Spleen (tissue), 11 donors: ENCODE data around the gene HSPA5. TPM values are rescaled to one million over a fixed set of nuclear protein-coding genes. Genes with fewer than 3 reads are reported as not detected.
A peak's percentile ranks its signal among the peaks of the same experiment; 100 is the strongest.
"Not testable (repeated sequence)": the region's sequence is repeated elsewhere in the genome, so short reads cannot be mapped to it uniquely, and the experiment has no call there.

Experiments
- DNase-seq: peaks from one replicate; pipeline ENCODE4 v3.0.0-alpha.2; 2020
- H3K27ac ChIP-seq, 8 donors: fragments of 200-600 bp; sonication (generic) in 7 of 8; 1 replicate in 4 of 8; 2 replicates in 4 of 8; pipeline versions ENCODE4 v1.5.0 to v1.8.0; 2016 to 2021; ENCODE audit warnings: inconsistent platforms in 4 of 8, mild to moderate bottlenecking in 4 of 8, moderate library complexity in 1 of 8
- H3K27me3 ChIP-seq, 7 donors: fragments of 200-600 bp; sonication (generic) in 6 of 7; replicated peaks in 1 of 7; 1 replicate in 4 of 7; 2 replicates in 3 of 7; pipeline versions ENCODE4 v1.5.0 to v1.8.0; 2016 to 2021; ENCODE audit warnings: inconsistent platforms in 3 of 7, mild to moderate bottlenecking in 1 of 7
- H3K36me3 ChIP-seq, 6 donors: fragments of 200-600 bp; sonication (generic) in 5 of 6; 1 replicate in 4 of 6; 2 replicates in 2 of 6; pipeline versions ENCODE4 v1.5.0 to v1.8.0; 2016 to 2021; ENCODE audit warnings: inconsistent platforms in 2 of 6
- H3K4me1 ChIP-seq, 6 donors: fragments of 200-600 bp; sonication (generic) in 5 of 6; 1 replicate in 3 of 6; 2 replicates in 3 of 6; pipeline versions ENCODE4 v1.5.0 to v1.8.0; 2016 to 2021; ENCODE audit warnings: inconsistent platforms in 3 of 6
- H3K4me3 ChIP-seq, 8 donors: fragments of 200-600 bp; sonication (generic) in 7 of 8; 1 replicate in 4 of 8; 2 replicates in 4 of 8; pipeline versions ENCODE4 v1.5.0 to v1.8.0; 2016 to 2021; ENCODE audit warnings: inconsistent platforms in 4 of 8, mild to moderate bottlenecking in 4 of 8, moderate library complexity in 2 of 8
- H3K9me3 ChIP-seq, 8 donors: fragments of 200-600 bp; sonication (generic) in 7 of 8; 1 replicate in 4 of 8; 2 replicates in 4 of 8; pipeline versions ENCODE4 v1.5.0 to v1.8.0; 2016 to 2021; ENCODE audit warnings: inconsistent platforms in 4 of 8
- POLR2A ChIP-seq, 3 donors: fragments of 450-650 bp; IDR thresholded peaks; one replicate each; pipeline ENCODE4 v1.5.1; 2017; ENCODE audit warnings: antibody characterized with exemption in 3 of 3, mild to moderate bottlenecking in 1 of 3
- POLR2AphosphoS5 ChIP-seq, 3 donors: sonication (generic); formaldehyde crosslinking; IDR thresholded peaks; one replicate each; pipeline ENCODE4 v1.5.1; 2017; ENCODE audit warnings: antibody characterized with exemption in 3 of 3
- WGBS, 5 donors: extraction: QIAGEN DNeasy Blood & Tissue Kit in 3 of 5; methylation state at CpG; one replicate each; pipeline versions ENCODE4 v1.1.5 to v1.1.7; 2013 to 2018; 5-methylcytosine and 5-hydroxymethylcytosine counted together
- intact Hi-C: fragments of 100-400 bp; cut with DNase I; formaldehyde crosslinking; loops from one replicate; pipeline ENCODE4 v1.15.0; 2023; ENCODE audit warnings: low total_unique reads
- polyA plus RNA-seq, 3 donors: library from polyadenylated mRNA; stranded (reverse); fragments of 200-250 nt; gene quantifications; one replicate each; pipeline ENCODE4 v1.2.1, GENCODE V29; 2013
- total RNA-seq, 7 donors: library from RNA; depleted of rRNA in 3 of 7; stranded (reverse); fragments of >200 nt in 3 of 7; fragmentation: NEBNext Ultra II Directional in 4 of 7; extraction: Animal tissue kit (Norgen Biotek cat#: 25700) in 4 of 7; gene quantifications; one replicate each; pipeline versions ENCODE4 v1.1.0 to v1.2.1, GENCODE V29; 2016 to 2021
- TF ChIP-seq, protein P1 (sequence below), 11 experiments: fragments of 200-600 bp in 7 of 11; fragments of 450-650 bp in 4 of 11; sonication (generic) in 4 of 11; IDR thresholded peaks in 8 of 11; conservative IDR thresholded peaks in 3 of 11; 1 replicate in 7 of 11; 2 replicates in 4 of 11; pipeline versions ENCODE4 v1.4.0 to v1.8.0; 2016 to 2021; ENCODE audit warnings: antibody characterized with exemption in 11 of 11, inconsistent platforms in 4 of 11, mild to moderate bottlenecking in 1 of 11
- donor health status: healthy with polysubstance abuse.
- donor health status: DM: no; HTN: no; CAD: no; lungs with moderate emphysema.
- donor health status: DM: no; HTN: no; CAD: no.
- donor health status: Bipolar disorder and iron deficiency.
- donor health status: healthy.
- donor health status: DM: no; HTN: no; CAD: no.
- donor health status: DM: yes; HTN: yes; CAD: no.

The HSPA5 gene
- total and polyA plus RNA-seq, 10 donors: 30.0 to 190 (median 122) TPM

GRCh38 chr9:125204477-125204876 is 36.7 kb downstream of the HSPA5 start:
- TF ChIP-seq POLR2AphosphoS5 (IDR thresholded peaks at IDR 0.05) (no peak), POLR2A (IDR thresholded peaks at IDR 0.05) (no peak)
- TF ChIP-seq, protein P1, sequence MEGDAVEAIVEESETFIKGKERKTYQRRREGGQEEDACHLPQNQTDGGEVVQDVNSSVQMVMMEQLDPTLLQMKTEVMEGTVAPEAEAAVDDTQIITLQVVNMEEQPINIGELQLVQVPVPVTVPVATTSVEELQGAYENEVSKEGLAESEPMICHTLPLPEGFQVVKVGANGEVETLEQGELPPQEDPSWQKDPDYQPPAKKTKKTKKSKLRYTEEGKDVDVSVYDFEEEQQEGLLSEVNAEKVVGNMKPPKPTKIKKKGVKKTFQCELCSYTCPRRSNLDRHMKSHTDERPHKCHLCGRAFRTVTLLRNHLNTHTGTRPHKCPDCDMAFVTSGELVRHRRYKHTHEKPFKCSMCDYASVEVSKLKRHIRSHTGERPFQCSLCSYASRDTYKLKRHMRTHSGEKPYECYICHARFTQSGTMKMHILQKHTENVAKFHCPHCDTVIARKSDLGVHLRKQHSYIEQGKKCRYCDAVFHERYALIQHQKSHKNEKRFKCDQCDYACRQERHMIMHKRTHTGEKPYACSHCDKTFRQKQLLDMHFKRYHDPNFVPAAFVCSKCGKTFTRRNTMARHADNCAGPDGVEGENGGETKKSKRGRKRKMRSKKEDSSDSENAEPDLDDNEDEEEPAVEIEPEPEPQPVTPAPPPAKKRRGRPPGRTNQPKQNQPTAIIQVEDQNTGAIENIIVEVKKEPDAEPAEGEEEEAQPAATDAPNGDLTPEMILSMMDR (IDR thresholded peaks at IDR 0.05 in 8 of 11, conservative IDR thresholded peaks at IDR 0.05 in 3 of 11): no peak
- 78 to 98% (median 96%) methylated on average over 3 of the region's 3 CpGs for WGBS, 5 donors
- Histone ChIP-seq H3K36me3 (peaks cover 0 to 67% (median 35%) of the 10 kb centered on the region in 6 donors), H3K27ac (no peak overlapping the region), H3K9me3 (no peaks in the 10 kb centered on the region), H3K27me3 (no peaks in the 10 kb centered on the region), H3K4me1 (peaks cover 5 to 18% (median 12%) of the 10 kb centered on the region in 6 donors), H3K4me3 (no peak overlapping the region)
- no peak for DNase-seq
- intact Hi-C loops: no loop called here

- H3K36me3 ChIP-seq: peaks cover 0 to 53% (median 25%) of the 10 kb centered on the region in 6 donors
- no peak for DNase-seq
- TF ChIP-seq, protein P1 (IDR thresholded peaks at IDR 0.05 in 8 of 11, conservative IDR thresholded peaks at IDR 0.05 in 3 of 11): no peak
- TF ChIP-seq POLR2A (IDR thresholded peaks at IDR 0.05) (no peak), POLR2AphosphoS5 (IDR thresholded peaks at IDR 0.05) (no peak)
- no peak overlapping the region for H3K4me3 ChIP-seq
- H3K27ac ChIP-seq: no peak overlapping the region
- intact Hi-C loops: no loop called here
- no peaks in the 10 kb centered on the region for H3K27me3 ChIP-seq
- peaks cover 5 to 24% (median 15%) of the 10 kb centered on the region in 6 donors for H3K4me1 ChIP-seq
- H3K9me3 ChIP-seq: no peaks in the 10 kb centered on the region
- WGBS, 5 donors: 94 to 100% (median 97%) methylated on average over 1 of the region's 1 CpG
Observed at GRCh38 chr9:125202846-125203618, 38.1 kb downstream of the HSPA5 start.

DNA sequence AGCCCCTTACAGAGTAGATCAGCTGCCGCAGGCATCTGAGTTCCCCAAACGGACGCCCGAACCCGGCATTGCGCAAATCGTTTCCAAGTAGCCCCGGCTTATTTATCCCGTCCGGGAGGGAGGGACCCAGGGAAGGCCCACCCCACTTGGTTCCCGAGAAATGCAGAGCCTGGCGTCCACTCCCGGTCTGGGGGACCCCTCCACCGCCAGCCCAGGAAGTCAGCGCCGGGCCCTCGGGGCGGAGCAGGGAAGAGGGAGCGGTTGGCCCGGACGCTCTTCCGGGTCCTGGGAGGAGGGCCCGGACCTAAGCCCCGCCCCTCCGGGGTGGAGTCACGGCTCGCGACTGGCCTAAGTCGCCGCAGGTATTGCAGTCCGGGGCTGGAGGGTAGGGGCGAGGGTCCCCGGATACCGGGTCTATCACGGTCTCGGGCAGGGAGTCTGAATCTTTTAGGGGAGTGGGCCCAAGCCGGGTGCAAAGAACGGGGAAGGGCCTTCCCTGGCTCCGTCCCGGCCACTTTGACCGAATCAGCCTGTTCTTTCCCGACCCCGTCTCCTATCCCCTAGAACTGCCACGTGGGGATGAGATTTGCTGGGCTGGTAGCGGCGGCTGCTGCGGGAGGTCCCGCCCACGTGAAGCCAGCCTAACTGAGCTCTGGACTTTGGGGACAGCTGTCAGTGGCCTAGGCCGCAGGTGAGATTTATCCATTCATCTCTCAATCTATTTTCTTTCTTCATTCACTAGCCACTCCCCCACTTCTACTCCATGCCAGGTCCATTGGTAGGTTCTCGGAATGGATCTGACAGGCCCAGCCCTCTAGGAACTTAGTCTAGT is 40.7 kb downstream of the HSPA5 start, which contains the start of gene RABEPK:
Gene RABEPK, plus strand, starts transcription at position 327 of the 832 bp plus-strand sequence. CDS start 2,472 bp downstream, outside the sequence.
- Histone ChIP-seq H3K27ac (peak within 1 kb of the TSS; percentile 87 to 98 (median 96)), H3K27me3 (no peaks in the 10 kb centered on the region), H3K9me3 (no peaks in the 10 kb centered on the region), H3K36me3 (peaks cover 0 to 27% (median 8%) of the 10 kb centered on the region in 6 donors), H3K4me1 (peaks cover 5 to 36% (median 17%) of the 10 kb centered on the region in 6 donors), H3K4me3 (peak within 1 kb of the TSS; percentile 49 to 84 (median 69))
- TF ChIP-seq POLR2AphosphoS5 (IDR thresholded peaks at IDR 0.05) (peak; percentile 96 to 97 (median 96)), POLR2A (IDR thresholded peaks at IDR 0.05) (peak in 2 of 3 donors; percentile 64 to 80)
- TF ChIP-seq, protein P1 (IDR thresholded peaks at IDR 0.05 in 8 of 11, conservative IDR thresholded peaks at IDR 0.05 in 3 of 11): peak in 1 of 11 experiments; percentile 38
- intact Hi-C loops: no loop called here
- peak; percentile 98 for DNase-seq
- WGBS, 5 donors: 0 to 1% (median 1%) methylated on average over 21 to 51 of the region's 51 CpGs

DNA sequence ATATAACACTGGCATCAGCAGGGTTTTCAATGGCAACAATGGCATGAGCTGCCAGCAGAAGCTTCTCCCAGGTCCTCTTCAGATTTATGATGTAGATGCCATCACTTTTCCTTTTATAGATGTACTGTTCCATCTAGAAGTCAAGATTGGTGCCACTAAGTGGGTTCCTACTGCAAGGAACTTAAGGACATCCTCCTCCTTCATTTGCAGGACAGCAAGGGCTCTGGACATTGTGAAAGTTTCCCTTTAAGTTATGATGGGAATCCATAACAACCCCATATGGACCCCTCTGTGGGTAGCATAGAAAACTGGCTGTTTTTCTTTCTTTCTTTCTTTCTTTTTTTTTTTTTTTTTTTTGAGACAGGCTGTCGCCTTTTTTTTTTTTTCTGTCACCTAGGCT is 45.6 kb downstream of the HSPA5 start:
- intact Hi-C loops, H3K36me3 ChIP-seq, H3K9me3 ChIP-seq, DNase-seq, H3K27me3 ChIP-seq, H3K4me3 ChIP-seq: not testable (repeated sequence)
- 71 to 100% (median 89%) methylated on average over 1 of the region's 1 CpG; no CpG with 5 or more reads in 1 of the 5 donors for WGBS, 5 donors
- Histone ChIP-seq H3K27ac (peak overlapping the region in 2 of 8 donors; percentile 16 to 59), H3K4me1 (peaks cover 6 to 57% (median 22%) of the 10 kb centered on the region in 6 donors)

- peak overlapping the region in 3 of 8 donors; percentile 16 to 50 (median 28) for H3K27ac ChIP-seq
- intact Hi-C loops, H3K9me3 ChIP-seq, H3K36me3 ChIP-seq, H3K4me3 ChIP-seq, H3K27me3 ChIP-seq, DNase-seq: not testable (repeated sequence)
- H3K4me1 ChIP-seq: peaks cover 9 to 60% (median 25%) of the 10 kb centered on the region in 6 donors
- 59 to 87% (median 83%) methylated on average over 5 of the region's 5 CpGs for WGBS, 5 donors
Observed at GRCh38 chr9:125194466-125194865, 46.7 kb downstream of the HSPA5 start.
